ENCODE results near the gene TNS2.

DNA sequence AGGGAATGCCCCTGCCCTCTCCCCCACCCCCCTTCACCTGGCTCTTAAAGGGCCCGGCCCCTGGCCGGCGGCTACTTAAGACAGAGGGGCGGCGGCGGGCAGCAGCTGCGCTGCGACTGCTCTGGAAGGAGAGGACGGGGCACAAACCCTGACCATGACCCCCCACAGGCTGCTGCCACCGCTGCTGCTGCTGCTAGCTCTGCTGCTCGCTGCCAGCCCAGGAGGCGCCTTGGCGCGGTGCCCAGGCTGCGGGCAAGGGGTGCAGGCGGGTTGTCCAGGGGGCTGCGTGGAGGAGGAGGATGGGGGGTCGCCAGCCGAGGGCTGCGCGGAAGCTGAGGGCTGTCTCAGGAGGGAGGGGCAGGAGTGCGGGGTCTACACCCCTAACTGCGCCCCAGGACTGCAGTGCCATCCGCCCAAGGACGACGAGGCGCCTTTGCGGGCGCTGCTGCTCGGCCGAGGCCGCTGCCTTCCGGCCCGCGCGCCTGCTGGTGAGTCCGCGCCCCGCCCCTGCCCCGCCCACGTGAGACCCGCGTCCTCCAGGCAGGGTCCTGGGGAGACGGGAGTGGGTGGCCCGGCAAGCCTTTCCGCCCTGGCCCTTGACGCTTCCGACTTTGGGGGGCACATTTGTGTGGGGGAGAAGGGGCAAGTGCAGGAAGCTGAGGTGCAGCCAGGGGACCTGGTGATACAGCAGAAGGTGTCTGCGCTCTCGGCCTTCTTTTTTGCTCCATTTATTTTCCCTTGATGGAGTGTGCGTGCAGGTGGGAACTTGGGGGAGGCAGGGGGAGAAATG, 47.9 kb downstream of the TNS2 start, which contains the start of gene IGFBP6:
- TF ChIP-seq, protein P1, sequence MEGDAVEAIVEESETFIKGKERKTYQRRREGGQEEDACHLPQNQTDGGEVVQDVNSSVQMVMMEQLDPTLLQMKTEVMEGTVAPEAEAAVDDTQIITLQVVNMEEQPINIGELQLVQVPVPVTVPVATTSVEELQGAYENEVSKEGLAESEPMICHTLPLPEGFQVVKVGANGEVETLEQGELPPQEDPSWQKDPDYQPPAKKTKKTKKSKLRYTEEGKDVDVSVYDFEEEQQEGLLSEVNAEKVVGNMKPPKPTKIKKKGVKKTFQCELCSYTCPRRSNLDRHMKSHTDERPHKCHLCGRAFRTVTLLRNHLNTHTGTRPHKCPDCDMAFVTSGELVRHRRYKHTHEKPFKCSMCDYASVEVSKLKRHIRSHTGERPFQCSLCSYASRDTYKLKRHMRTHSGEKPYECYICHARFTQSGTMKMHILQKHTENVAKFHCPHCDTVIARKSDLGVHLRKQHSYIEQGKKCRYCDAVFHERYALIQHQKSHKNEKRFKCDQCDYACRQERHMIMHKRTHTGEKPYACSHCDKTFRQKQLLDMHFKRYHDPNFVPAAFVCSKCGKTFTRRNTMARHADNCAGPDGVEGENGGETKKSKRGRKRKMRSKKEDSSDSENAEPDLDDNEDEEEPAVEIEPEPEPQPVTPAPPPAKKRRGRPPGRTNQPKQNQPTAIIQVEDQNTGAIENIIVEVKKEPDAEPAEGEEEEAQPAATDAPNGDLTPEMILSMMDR (conservative IDR thresholded peaks at IDR 0.05; ENCODE audit: low read depth, low read length) = no peak
- TF ChIP-seq EZH2phosphoT487 (IDR thresholded peaks at IDR 0.05; ENCODE audit: borderline replicate concordance, low read length) = no peak
- no peak for TF ChIP-seq EZH2 (IDR thresholded peaks at IDR 0.05; ENCODE audit: low read length, unreplicated experiment)

Data from PC-3 (cell line).